ENCODE data around the gene GABPA. TPM values are rescaled to one million over a fixed set of nuclear protein-coding genes. Genes with fewer than 3 reads are reported as not detected.
"Not testable (repeated sequence)": the region's sequence is repeated elsewhere in the genome, so short reads cannot be mapped to it uniquely, and the experiment has no call there.

GABPA gene
- total RNA-seq, 1 donor from 2014 or later = 44.4 TPM

DNA sequence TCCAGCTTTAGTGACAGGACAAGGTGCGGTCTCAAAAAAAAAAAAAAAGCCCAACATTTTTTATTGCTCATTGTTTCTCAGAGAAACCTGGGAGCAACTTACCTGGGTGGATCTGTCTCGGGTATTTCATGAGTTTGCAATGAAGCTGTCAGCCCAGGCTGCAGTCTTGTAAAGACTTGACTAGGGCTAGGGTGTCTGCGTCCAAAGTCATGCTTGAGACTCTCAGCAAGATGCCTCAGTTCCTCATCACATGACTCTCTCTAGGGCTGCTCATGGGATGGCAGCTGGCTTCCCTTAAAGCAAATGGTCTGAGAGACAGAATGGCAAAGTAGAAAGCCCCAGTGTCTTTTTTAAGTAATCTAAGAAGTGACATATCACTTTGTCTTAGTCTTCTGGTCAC is 8.1 kb downstream of the GABPA start:
- no peak for DNase-seq

- no peak for DNase-seq
Measured at GRCh38 chr21:25744854-25745253, 10.1 kb downstream of the GABPA start.

DNA sequence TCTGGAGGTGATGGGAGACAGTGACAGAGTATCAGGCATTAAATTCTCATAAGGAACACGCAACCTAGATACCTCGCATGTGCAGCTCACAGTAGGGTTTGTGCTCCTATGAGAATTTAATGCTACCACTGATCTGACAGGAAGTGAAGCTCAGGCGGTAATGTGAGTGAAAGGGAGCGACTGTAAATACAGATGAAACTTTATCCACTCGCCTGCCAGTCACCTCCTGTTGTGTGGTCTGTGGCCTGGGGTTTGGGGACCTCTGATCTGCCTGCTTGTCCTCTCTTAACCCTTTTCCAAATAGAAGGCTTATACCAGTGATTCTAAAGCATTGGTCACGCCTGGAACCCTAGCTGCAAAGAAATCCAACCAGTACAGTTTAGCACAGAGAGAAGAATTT is 15.3 kb downstream of the GABPA start:
- no peak for DNase-seq

DNA sequence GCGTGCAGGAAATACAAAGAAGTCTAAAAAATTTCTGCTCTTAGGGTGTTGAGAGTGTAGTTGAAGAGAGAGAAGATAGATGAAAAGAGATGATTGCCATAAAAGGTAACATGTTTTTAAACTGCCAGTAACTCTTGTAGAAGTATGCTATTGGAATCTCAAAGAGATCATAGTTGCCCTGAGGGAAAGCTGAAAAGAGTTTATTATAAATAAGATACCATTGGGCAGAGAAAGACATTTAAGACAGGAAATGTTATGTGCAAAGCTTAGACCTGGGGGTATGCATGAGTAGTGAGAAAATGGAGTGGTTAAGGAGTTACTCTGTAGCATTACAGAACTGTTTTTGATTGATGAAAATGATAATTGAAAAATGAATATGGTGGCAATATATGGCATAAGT is 17.6 kb downstream of the GABPA start:
- no peak for DNase-seq

DNA sequence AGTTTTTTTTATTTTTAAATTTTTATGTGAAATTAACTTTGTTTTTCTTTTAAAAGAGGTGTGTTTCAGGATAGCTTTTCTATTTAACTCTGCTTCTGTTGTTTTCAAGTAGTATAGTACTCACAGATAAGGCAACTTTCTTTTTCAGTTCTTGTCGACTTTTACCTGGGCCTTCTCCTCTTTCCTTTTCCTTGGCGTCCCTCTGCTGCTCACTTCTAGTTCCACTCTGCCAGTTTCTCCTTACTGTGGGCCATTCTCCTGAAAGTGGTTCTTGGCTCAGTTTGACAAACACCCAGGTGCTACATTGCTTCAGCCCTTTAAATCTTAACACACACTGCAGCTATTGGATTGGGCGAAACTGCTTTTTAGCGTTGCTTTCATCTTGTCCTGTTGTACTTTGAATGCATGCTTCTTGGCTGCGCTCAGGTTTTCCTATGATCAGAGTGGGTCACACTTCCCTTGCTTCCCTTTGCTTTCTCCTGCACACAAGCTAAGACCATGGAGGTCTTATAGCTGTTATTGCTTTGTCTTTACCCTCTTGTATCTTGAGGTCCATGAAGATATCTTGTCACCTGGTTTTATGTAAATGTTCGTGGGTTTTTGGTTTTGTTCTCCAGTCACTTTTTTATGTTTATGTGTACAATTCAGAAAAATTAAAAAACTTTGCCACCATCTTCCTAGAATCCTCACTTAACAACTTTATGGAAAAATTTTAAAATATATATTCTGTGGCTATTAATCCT is 21.6 kb downstream of the GABPA start:
- peak; percentile 8 for DNase-seq

GRCh38 chr21:25757531-25757930 is 22.8 kb downstream of the GABPA start:
- peak; percentile 7 for DNase-seq

GRCh38 chr21:25759573-25759972 is 24.8 kb downstream of the GABPA start:
- DNase-seq = no peak

DNA sequence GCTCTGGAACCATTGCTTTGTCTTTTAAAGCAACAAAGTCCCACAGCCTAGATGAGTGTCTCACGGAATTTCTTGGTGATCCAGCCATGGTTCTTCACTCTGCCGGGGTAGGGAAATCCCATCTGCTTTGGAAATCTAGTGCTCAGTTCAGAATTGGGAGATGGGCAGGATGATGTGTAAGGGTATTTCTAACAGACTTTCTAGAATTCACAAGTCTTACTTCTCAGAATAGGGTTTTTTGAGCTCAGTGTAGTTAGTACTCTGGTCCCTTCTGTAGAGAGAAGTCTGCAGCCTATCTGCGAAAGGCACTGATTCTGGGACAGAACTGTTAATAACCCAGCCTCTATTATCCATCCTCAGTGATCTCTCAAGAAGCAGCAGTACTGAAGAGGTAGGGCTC is 25.3 kb downstream of the GABPA start:
- DNase-seq = no peak

DNA sequence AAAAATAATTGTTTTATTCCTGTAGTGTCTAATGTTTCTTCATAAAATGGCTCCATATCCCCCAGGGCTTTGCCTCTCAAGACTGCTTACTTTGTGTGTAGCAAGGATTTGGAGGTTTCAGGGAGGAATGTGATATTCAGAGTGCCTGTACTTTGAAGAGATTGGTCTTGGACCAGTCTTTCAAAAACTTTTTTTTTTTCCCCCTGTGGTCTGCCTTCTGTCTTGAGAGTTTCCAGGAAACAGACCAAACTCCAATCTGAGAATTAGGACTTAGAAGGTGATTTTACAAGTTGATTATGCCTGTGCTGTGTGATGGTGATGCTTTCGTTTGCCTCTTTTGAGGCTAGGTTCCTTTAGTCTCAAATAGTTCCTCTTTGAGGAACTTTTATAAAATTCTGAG is 25.9 kb downstream of the GABPA start:
- no peak for DNase-seq

- DNase-seq = no peak
Measured at GRCh38 chr21:25764065-25764464, 29.3 kb downstream of the GABPA start.

GRCh38 chr21:25767921-25768320 is 33.1 kb downstream of the GABPA start:
- no peak for DNase-seq

DNA sequence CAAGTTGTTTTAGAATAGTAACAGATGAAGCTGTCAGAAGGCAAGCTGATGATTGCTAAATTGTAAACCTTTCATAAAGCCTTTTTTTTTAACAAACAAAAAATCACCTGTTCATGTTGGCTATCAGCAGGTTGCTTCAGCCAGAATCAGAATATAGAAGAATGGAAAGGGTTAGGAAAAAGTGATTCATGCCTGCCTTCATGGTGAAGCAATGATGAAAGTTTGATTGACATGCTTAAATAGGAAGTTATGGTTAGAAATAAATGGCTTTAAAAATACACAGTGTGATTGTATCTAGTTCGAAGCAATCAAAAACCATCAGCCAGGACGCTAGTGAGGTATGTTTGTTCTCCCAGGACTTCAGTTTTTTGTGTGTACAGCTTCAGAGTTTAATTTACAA is 37.9 kb downstream of the GABPA start:
- DNase-seq = peak; percentile 62

- no peak for DNase-seq
Measured at GRCh38 chr21:25776440-25776839, 41.7 kb downstream of the GABPA start.

DNA sequence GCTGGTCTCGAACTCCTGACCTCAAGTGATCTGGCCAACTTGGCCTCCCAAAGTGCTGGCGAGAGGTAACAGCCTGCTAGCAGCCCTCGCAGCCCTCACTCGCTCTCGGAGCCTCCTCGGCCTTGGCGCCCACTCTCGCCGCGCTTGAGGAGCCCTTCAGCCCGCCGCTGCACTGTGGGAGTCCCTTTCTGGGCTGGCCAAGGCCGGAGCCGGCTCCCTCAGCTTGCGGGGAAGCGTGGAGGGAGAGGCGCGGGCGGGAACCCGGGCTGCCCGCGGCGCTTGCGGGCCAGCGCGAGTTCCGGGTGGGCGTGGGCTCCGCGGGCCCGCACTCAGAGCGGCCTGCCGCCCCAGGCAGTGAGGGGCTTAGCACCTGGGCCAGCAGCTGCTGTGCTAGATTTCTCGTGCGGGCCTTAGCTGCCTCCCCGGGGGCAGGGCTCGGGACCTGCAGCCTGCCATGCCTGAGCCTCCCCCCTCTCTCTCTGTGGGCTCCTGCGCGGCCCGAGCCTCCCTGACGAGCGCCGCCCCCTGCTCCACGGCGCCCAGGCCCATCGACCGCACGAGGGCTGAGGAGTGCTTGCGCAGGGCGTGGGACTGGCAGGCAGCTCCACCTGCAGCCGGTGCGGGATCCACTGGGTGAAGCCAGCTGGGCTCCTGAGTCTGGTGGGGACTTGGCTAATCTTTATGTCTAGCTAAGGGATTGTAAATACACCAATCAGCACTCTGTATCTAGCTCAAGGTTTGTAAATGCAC is 43.5 kb downstream of the GABPA start:
- not testable (repeated sequence) for DNase-seq

DNA sequence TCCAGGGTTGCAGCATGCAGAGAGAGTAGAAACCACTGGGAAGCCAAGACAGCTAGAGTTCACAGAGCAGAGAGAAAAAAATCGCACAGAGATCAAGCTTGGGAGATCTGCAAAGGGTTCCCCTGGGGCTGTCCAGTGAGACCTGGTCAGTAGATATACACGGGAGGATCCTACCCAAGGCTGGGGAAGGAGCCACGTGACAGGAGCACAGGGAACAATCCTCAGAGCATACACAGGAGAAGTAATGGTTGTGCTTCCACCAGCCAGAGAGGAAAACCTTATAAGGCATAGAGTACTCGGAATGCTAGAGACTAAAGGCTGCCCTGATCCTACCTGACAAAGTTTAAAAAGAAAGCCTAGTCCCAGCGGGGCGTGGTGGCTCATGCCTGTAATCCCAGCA is 53.9 kb downstream of the GABPA start:
- no peak for DNase-seq

GRCh38 chr21:25790122-25790877 is 55.5 kb downstream of the GABPA start:
- peak; percentile 59 for DNase-seq

- no peak for DNase-seq
Measured at GRCh38 chr21:25790878-25791204, 56.1 kb downstream of the GABPA start.

- DNase-seq = no peak
Measured at GRCh38 chr21:25791319-25791718, 56.5 kb downstream of the GABPA start.

DNA sequence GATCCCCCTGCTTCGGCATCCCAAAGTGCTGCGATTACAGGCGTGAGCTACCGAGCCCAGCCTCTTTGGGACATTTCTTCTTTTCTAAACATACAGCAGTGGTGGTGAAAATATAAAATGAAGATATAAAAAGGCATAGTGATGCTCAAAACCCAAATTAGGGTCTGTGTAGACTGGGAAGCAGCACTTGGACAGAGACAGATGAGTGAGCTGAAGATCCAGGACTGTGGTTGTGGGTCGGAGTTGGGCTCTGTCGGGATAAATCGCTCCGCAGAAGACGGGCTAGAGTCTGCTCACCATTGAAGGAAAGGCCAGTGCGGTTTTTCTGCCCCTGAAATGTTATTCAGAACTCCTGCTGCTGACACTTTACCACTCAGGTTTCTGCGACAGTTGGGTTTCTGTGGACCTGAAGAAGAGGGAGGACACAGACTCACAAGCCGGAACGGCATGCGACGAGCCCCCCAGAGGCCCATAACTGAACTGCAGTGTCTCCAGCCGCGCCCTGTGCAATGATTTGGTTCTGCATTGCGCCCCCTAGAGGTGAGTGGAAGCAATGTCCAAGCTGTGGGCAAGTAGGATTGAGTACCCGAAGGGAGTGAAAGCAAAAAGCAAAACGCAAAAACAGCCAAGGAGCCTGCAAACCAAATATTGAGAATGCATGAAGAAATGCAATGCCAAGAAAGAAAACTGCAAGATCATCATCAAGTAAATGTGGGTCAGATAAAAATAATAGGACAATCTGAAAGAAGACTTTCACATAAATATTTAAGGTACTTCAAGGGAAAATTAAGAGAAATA is 66.6 kb downstream of the GABPA start:
- DNase-seq = peak; percentile 89

- DNase-seq = no peak
Measured at GRCh38 chr21:25806060-25806459, 71.3 kb downstream of the GABPA start.

GRCh38 chr21:25807191-25807590 is 72.4 kb downstream of the GABPA start:
- DNase-seq = no peak

DNA sequence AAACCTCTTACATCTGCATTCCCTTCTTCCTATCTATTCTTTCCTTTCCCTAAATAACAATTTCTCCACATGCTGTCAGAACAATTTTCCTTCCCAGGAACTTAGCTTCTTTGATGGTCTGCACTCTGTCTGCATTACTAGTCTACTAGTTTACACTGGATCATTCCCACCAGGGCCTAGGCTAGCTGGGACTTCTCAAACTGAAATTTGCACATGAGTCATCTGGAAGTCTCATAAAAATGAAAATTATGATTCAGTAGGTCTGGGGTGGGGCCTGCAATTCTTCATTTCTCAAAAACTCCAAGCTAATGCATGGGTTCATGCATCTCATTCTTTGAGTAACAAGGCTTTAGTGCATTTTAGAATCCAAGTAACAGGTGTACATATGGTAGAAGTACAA is 74.2 kb downstream of the GABPA start:
- DNase-seq = no peak

- no peak for DNase-seq
Measured at GRCh38 chr21:25811186-25811585, 76.4 kb downstream of the GABPA start.
